Adipocyte (in vitro differentiated cells): ENCODE data around the gene RYR3.

Experiments
- DNase-seq: peaks from one replicate; pipeline ENCODE4 v3.0.0-alpha.2; 2015; ENCODE audit warnings: low read depth
- H3K27me3 ChIP-seq: replicated peaks from 2 replicates; pipeline ENCODE4 v1.7.0; 2013; ENCODE audit warnings: mild to moderate bottlenecking, low read length, moderate library complexity; ENCODE audit not compliant: control insufficient read depth, insufficient read depth
- H3K36me3 ChIP-seq: 2 replicates; pipeline ENCODE4 v1.7.0; 2013; ENCODE audit warnings: low read length, mild to moderate bottlenecking, moderate library complexity; ENCODE audit not compliant: control insufficient read depth, insufficient read depth, severe bottlenecking
- H3K4me1 ChIP-seq: 2 replicates; pipeline ENCODE4 v1.7.0; 2013; ENCODE audit warnings: mild to moderate bottlenecking, low read length, moderate library complexity; ENCODE audit not compliant: control insufficient read depth, insufficient read depth
- H3K4me3 ChIP-seq: 2 replicates; pipeline ENCODE4 v1.7.0; 2013; ENCODE audit warnings: mild to moderate bottlenecking, low read length, moderate library complexity
- H3K9ac ChIP-seq: 2 replicates; pipeline ENCODE4 v1.7.0; 2013; ENCODE audit warnings: mild to moderate bottlenecking, low read length, moderate library complexity
- H3K9me3 ChIP-seq: 2 replicates; pipeline ENCODE4 v1.7.0; 2013; ENCODE audit warnings: mild to moderate bottlenecking, low read length, moderate library complexity; ENCODE audit not compliant: control insufficient read depth

RYR3 gene

DNA sequence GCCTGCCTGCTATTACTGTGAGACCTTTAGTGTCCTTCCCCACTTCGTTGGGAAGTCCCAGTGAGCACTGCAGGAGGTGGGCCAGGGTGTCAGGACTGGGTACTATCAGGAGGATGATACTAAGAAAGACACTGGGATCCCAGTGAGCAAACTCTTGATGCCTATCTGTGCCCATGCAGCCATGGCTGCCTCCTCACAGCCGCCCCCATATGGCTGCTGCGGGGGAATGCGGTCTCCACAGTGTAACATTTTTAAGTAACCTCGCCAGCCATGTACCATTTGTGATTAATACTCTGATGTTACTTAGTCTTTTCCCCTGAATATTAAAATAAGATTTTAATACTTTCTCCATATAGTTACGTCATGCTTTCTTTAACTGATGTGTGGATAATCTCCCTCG lies 312.2 kb downstream of the RYR3 start:
- Histone ChIP-seq H3K9ac (no peak overlapping the region), H3K27me3 (peaks cover 23% of the 10 kb centered on the region), H3K4me3 (no peak overlapping the region), H3K4me1 (no peaks in the 10 kb centered on the region), H3K9me3 (no peaks in the 10 kb centered on the region), H3K36me3 (no peaks in the 10 kb centered on the region)
- no peak for DNase-seq

GRCh38 chr15:33624439-33624838 lies 313.7 kb downstream of the RYR3 start:
- Histone ChIP-seq H3K9me3 (no peaks in the 10 kb centered on the region), H3K4me3 (no peak overlapping the region), H3K27me3 (peaks cover 27% of the 10 kb centered on the region), H3K9ac (no peak overlapping the region), H3K36me3 (no peaks in the 10 kb centered on the region), H3K4me1 (no peaks in the 10 kb centered on the region)
- DNase-seq, result no peak

DNA sequence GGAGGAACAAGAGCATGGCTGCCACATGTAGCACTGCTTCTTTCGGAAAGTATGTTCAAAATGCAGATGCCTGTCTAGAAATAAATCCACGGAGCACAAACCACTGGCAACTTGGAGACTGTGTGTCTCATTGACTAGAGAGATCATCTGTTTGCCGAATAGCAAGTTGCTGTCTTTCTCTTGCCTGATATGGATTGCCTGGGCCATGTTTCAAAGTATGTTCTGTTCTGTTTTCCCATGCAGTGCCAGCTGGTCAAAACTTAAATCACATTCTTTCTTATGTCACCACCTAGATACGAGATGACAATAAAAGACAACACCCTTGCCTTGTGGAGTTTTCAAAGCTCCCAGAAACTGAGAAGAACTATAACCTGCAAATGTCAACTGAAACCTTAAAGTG lies 318.9 kb downstream of the RYR3 start:
- H3K9me3 ChIP-seq, result no peaks in the 10 kb centered on the region
- H3K36me3 ChIP-seq, result no peaks in the 10 kb centered on the region
- no peak overlapping the region for H3K4me3 ChIP-seq
- H3K27me3 ChIP-seq, result peaks cover 56% of the 10 kb centered on the region
- DNase-seq, result no peak
- H3K4me1 ChIP-seq, result no peaks in the 10 kb centered on the region
- H3K9ac ChIP-seq, result no peak overlapping the region

DNA sequence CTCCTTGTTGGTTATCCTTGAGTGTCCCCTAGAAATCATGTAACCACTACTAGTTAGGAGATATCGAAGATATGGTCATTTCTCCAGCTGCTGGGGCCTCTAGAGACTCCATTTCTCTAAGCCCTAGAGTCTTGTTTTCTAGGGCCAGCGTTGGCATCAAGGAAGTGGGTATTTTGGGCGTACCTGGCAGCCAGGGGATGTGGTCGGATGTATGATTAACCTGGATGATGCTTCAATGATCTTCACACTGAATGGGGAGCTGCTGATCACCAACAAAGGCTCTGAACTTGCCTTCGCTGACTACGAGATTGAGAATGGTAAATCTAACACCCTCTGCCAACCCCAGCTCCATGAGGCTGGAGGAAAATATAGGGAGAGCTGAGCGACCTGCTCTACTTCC lies 325.5 kb downstream of the RYR3 start:
- peaks cover 57% of the 10 kb centered on the region for H3K27me3 ChIP-seq
- no peak for DNase-seq

GRCh38 chr15:33636958-33637357 lies 326.2 kb downstream of the RYR3 start:
- Histone ChIP-seq H3K27me3 (peaks cover 58% of the 10 kb centered on the region), H3K9me3 (no peaks in the 10 kb centered on the region)
- DNase-seq, result no peak

More for the DNA sequence above, 325.5 kb downstream of the RYR3 start:
- H3K4me1 ChIP-seq, result no peaks in the 10 kb centered on the region
- no peak overlapping the region for H3K9ac ChIP-seq
- H3K9me3 ChIP-seq, result no peaks in the 10 kb centered on the region
- no peak overlapping the region for H3K4me3 ChIP-seq
- H3K36me3 ChIP-seq, result no peaks in the 10 kb centered on the region

GRCh38 chr15:33638453-33638852 lies 327.7 kb downstream of the RYR3 start:
- Histone ChIP-seq H3K9ac (no peak overlapping the region), H3K9me3 (no peaks in the 10 kb centered on the region)

More at GRCh38 chr15:33636958-33637357, 326.2 kb downstream of the RYR3 start:
- Histone ChIP-seq H3K4me3 (no peak overlapping the region), H3K9ac (no peak overlapping the region), H3K4me1 (no peaks in the 10 kb centered on the region), H3K36me3 (no peaks in the 10 kb centered on the region)

DNA sequence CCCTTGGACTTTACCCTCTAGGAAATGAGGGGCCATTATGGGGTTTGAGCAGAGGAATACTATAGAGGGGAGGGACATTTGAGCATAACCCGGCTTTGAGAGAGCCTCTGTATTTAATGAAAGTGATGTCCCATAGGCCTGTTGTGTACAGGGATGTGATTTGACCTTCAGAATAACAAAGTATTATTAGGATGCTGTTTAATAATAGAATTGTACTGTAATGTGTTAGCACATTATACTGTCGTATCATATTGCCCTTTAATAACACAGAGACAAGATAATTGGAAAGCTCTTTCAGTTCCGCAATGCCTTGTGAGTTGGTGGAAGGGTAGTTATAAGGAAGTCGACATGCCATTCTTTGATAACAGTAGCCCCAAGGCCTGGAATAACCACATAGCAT lies 328.3 kb downstream of the RYR3 start:
- no peaks in the 10 kb centered on the region for H3K4me1 ChIP-seq
- H3K9ac ChIP-seq, result no peak overlapping the region
- no peak for DNase-seq
- H3K9me3 ChIP-seq, result no peaks in the 10 kb centered on the region
- H3K27me3 ChIP-seq, result peaks cover 58% of the 10 kb centered on the region
- H3K4me3 ChIP-seq, result no peak overlapping the region
- H3K36me3 ChIP-seq, result no peaks in the 10 kb centered on the region

More at GRCh38 chr15:33638453-33638852, 327.7 kb downstream of the RYR3 start:
- Histone ChIP-seq H3K36me3 (no peaks in the 10 kb centered on the region), H3K4me1 (no peaks in the 10 kb centered on the region), H3K4me3 (no peak overlapping the region), H3K27me3 (peaks cover 57% of the 10 kb centered on the region)
- no peak for DNase-seq

DNA sequence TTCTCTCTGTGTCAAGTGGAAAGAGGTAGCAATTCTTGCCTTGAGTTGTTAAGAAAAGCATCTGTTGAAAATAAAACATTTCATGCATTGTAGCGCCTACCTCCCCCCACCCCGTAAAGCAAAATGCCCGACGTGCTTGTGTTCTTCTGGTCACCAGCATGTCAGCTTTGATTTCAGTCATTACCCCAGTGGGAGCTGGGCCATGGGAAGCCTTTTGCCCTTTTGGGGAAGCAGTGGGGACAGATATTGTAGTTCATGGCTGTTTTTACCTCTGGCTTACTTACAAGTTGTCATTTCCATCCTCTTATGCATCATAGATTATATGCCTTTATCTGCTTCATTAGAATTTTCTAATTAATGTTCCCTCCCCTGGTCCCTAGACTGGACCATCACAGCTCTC lies 328.7 kb downstream of the RYR3 start:
- DNase-seq, result no peak
- Histone ChIP-seq H3K4me3 (no peak overlapping the region), H3K27me3 (peaks cover 60% of the 10 kb centered on the region)

DNA sequence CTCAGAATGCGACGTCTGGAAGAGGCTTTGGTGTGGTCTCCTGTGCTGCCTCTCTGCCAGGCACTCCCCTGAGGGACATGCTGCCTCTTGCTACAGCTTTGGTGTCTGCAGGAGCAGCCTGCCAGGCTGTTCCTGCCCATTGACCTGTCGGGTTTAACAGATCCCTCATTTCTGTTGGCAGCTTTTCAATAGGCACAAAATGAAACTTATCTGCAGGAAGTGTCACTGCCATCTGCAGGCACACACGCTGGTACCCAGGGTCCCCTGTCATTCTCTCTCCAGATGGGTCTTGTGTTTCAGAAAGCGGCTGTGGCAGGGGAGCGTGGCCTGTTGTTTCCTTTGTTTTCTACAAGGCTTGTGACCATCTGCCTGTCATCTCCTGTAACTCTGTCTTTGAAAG lies 329.2 kb downstream of the RYR3 start:
- Histone ChIP-seq H3K9ac (no peak overlapping the region), H3K4me3 (no peak overlapping the region), H3K4me1 (no peaks in the 10 kb centered on the region), H3K9me3 (no peaks in the 10 kb centered on the region), H3K36me3 (no peaks in the 10 kb centered on the region), H3K27me3 (peaks cover 57% of the 10 kb centered on the region)
- no peak for DNase-seq

More for the DNA sequence above, 328.7 kb downstream of the RYR3 start:
- Histone ChIP-seq H3K9me3 (no peaks in the 10 kb centered on the region), H3K9ac (no peak overlapping the region), H3K4me1 (no peaks in the 10 kb centered on the region), H3K36me3 (no peaks in the 10 kb centered on the region)

- Histone ChIP-seq H3K4me1 (no peaks in the 10 kb centered on the region), H3K27me3 (peaks cover 51% of the 10 kb centered on the region), H3K9ac (no peak overlapping the region), H3K4me3 (no peak overlapping the region), H3K36me3 (no peaks in the 10 kb centered on the region), H3K9me3 (no peaks in the 10 kb centered on the region)
- DNase-seq, result no peak
Observed at GRCh38 chr15:33641069-33641468, 330.3 kb downstream of the RYR3 start.

DNA sequence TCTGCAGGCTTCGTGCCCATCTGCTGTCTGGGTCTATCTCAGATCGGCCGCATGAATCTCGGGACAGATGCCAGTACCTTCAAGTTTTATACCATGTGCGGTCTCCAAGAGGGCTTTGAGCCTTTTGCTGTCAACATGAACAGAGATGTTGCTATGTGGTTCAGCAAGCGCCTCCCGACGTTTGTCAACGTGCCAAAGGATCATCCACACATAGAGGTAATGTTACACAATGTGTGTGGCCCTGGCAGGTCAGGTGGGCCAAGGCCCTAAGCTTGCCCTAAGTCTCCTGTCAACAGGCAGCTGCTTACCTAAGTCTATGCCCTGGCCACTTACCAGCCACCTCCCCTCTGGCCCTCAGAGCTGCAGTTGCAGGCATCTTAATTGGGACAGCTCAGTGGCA lies 333.5 kb downstream of the RYR3 start:
- Histone ChIP-seq H3K4me3 (no peak overlapping the region), H3K9ac (no peak overlapping the region), H3K9me3 (no peaks in the 10 kb centered on the region), H3K36me3 (no peaks in the 10 kb centered on the region), H3K27me3 (peaks cover 72% of the 10 kb centered on the region), H3K4me1 (no peaks in the 10 kb centered on the region)
- no peak for DNase-seq

GRCh38 chr15:33646744-33647143 lies 336.0 kb downstream of the RYR3 start:
- Histone ChIP-seq H3K4me3 (no peak overlapping the region), H3K9ac (no peak overlapping the region), H3K4me1 (no peaks in the 10 kb centered on the region), H3K27me3 (peaks cover 65% of the 10 kb centered on the region), H3K9me3 (no peaks in the 10 kb centered on the region), H3K36me3 (no peaks in the 10 kb centered on the region)
- no peak for DNase-seq
